HepG2 (cell line): ENCODE results near the gene SRSF4. TPM values are rescaled to one million over a fixed set of nuclear protein-coding genes. Genes with fewer than 3 reads are reported as not detected.

Source experiments
- ATAC-seq: fragments of 200-7000 bp; cut with Tn5 transposase; 3 replicates; pipeline ENCODE4 v1.9.1; 2020; ENCODE audit warnings: mild to moderate bottlenecking, moderate library complexity
- BruUV-seq: library from RNA; stranded (reverse); fragments of 400-500 nt; replicated peaks from 2 replicates; lab custom pipeline; 2021; lab: Mats Ljungman, UMichigan
- CTCF ChIA-PET: fragments of 300-600 bp; formaldehyde crosslinking; extraction: SDS; loops from one replicate; lab custom pipeline; 2021; ENCODE audit warnings: low total read pairs, inconsistent platforms, low intra/inter-chr PET ratio; lab: Yijun Ruan, JAX
- POLR2A ChIA-PET: fragments of 350-600 bp; sonication (Branson Sonifier 250); formaldehyde crosslinking; loops from one replicate; lab custom pipeline; 2020; ENCODE audit warnings: antibody characterized with exemption, inconsistent platforms; lab: Yijun Ruan, JAX
- DNase-seq: peaks from one replicate; pipeline ENCODE4 v3.0.0-alpha.2; 2015; ENCODE audit warnings: low spot score
- FAIRE-seq: peaks from 3 replicates; lab custom pipeline; 2011; peaks lifted over from hg19 to GRCh38; lab: Jason Lieb, UNC
- H2AFZ ChIP-seq: one replicate; pipeline ENCODE4 v1.6.1; 2011; ENCODE audit warnings: low read length, inconsistent platforms
- H3K27ac ChIP-seq: fragments of 300-600 bp; 3 replicates; pipeline ENCODE4 v1.8.0; 2011; ENCODE audit warnings: mixed run types, mild to moderate bottlenecking, mixed read lengths, low read length, inconsistent platforms; ENCODE audit not compliant: insufficient read depth; ENCODE audit errors: extremely low read length
- H3K27me3 ChIP-seq, 2 experiments: fragments of 200-600 bp in 1 of 2; 2 replicates in 1 of 2; 3 replicates in 1 of 2; pipeline versions ENCODE4 v1.6.0 to v1.8.0; 2011; ENCODE audit warnings: low read length in 2 of 2, mild to moderate bottlenecking in 2 of 2, moderate library complexity in 2 of 2, inconsistent platforms in 1 of 2; ENCODE audit not compliant: insufficient read depth in 2 of 2, control insufficient read depth in 1 of 2
- H3K36me3 ChIP-seq, 2 experiments: fragments of 200-600 bp in 1 of 2; replicated peaks in 1 of 2; 2 replicates in 1 of 2; 3 replicates in 1 of 2; pipeline versions ENCODE4 v1.5.1 to v1.8.0; 2011; ENCODE audit warnings: low read length in 2 of 2, inconsistent platforms in 1 of 2; ENCODE audit not compliant: insufficient read depth in 2 of 2, control insufficient read depth in 1 of 2
- H3K4me1 ChIP-seq: 2 replicates; pipeline ENCODE4 v1.5.1; 2012; ENCODE audit warnings: low read length, inconsistent platforms; ENCODE audit not compliant: insufficient read depth
- H3K4me2 ChIP-seq: 2 replicates; pipeline ENCODE4 v1.6.0; 2011; ENCODE audit warnings: low read depth, low read length, inconsistent platforms
- H3K4me3 ChIP-seq, 3 experiments: fragments of 200-600 bp in 1 of 3; sonication (generic), shearing (Covaris generic) in 1 of 3; replicated peaks in 1 of 3; 2 replicates each; pipeline ENCODE4 v1.5.1; 2011 to 2016; ENCODE audit warnings: low read length in 3 of 3, inconsistent platforms in 2 of 3, low read depth in 2 of 3, mild to moderate bottlenecking in 2 of 3, control low read depth in 1 of 3, mixed read lengths in 1 of 3; ENCODE audit not compliant: insufficient read depth in 1 of 3
- H3K79me2 ChIP-seq: one replicate; pipeline ENCODE4 v1.6.1; 2011; ENCODE audit warnings: low read length, inconsistent platforms; ENCODE audit not compliant: insufficient read depth
- H3K9ac ChIP-seq: 2 replicates; pipeline ENCODE4 v1.6.0; 2011; ENCODE audit warnings: mild to moderate bottlenecking, low read depth, low read length, inconsistent platforms; ENCODE audit not compliant: insufficient read depth
- H3K9me3 ChIP-seq: 2 replicates; pipeline ENCODE4 v1.5.1; 2012; ENCODE audit warnings: mild to moderate bottlenecking, low read length
- H4K20me1 ChIP-seq: 2 replicates; pipeline ENCODE4 v1.6.0; 2011; ENCODE audit warnings: inconsistent platforms, mild to moderate bottlenecking, low read length, moderate library complexity; ENCODE audit not compliant: insufficient read depth
- EP300 ChIP-seq, 3 experiments: sonication (generic) in 1 of 3; formaldehyde crosslinking in 1 of 3; IDR thresholded peaks; 2 replicates each; pipeline versions ENCODE4 v1.5.1 to v1.6.1; 2011 to 2020; ENCODE audit warnings: low read depth in 2 of 3, low read length in 2 of 3, borderline replicate concordance in 1 of 3, improper control_type of control experiment in 1 of 3, mild to moderate bottlenecking in 1 of 3, missing genetic modification reagents in 1 of 3, moderate library complexity in 1 of 3
- FOXK2 ChIP-seq: fragments of 450-650 bp; IDR thresholded peaks from 2 replicates; pipeline ENCODE4 v1.6.1; 2016
- HES4 ChIP-seq: sonication (generic); formaldehyde crosslinking; IDR thresholded peaks from 2 replicates; pipeline ENCODE4 v1.9.0; 2021; ENCODE audit warnings: mild to moderate bottlenecking, missing genetic modification reagents, borderline replicate concordance
- KLF9 ChIP-seq: IDR thresholded peaks from 2 replicates; pipeline ENCODE4 v1.6.1; 2016; ENCODE audit warnings: low read depth
- MEIS1 ChIP-seq: sonication (generic); formaldehyde crosslinking; IDR thresholded peaks from 2 replicates; pipeline ENCODE4 v1.9.0; 2021; ENCODE audit warnings: mild to moderate bottlenecking, missing genetic modification reagents, moderate library complexity, borderline replicate concordance
- RBM22 ChIP-seq: fragments of 200-400 bp; formaldehyde crosslinking; optimal IDR thresholded peaks from 2 replicates; pipeline ENCODE3; 2017; ENCODE audit warnings: mild to moderate bottlenecking, low read length, moderate library complexity
- ZNF256 ChIP-seq: sonication (generic); formaldehyde crosslinking; conservative IDR thresholded peaks from 2 replicates; pipeline ENCODE4 v1.4.0; 2020; ENCODE audit warnings: missing genetic modification reagents
- ZNF678 ChIP-seq: sonication (generic); formaldehyde crosslinking; IDR thresholded peaks from 2 replicates; pipeline ENCODE4 v1.4.0; 2020; ENCODE audit warnings: mild to moderate bottlenecking, missing genetic modification reagents
- WGBS: methylation state at CpG from one replicate; pipeline ENCODE4 v1.1.6; 2017; ENCODE audit warnings: low lambda C conversion rate; 5-methylcytosine and 5-hydroxymethylcytosine counted together
- in situ Hi-C: cut with HindIII; loops from 2 replicates; pipeline ENCODE4 v1.10.0; 2017; ENCODE audit warnings: low pct_unique_long_range_greater_than_20kb; ENCODE audit not compliant: extremely low pct_ligation_motif_present
- intact Hi-C: fragments of 100-400 bp; cut with micrococcal nuclease; formaldehyde crosslinking; loops from one replicate; pipeline ENCODE4 v1.10.0; 2022; ENCODE audit not compliant: unreplicated experiment
- polyA plus RNA-seq, 8 experiments: library from polyadenylated mRNA; depleted of rRNA in 3 of 8; stranded (reverse) in 7 of 8; unstranded in 1 of 8; fragments of >200 nt; fragmentation: Illumina TruSeq in 4 of 8; extraction: Trizol in 4 of 8; gene quantifications; 2 replicates each; pipeline versions ENCODE4 v1.2.1 to v1.2.3, GENCODE V29; 2011 to 2016; ENCODE audit warnings: low read depth in 4 of 8, missing spikeins in 1 of 8, mixed read lengths in 1 of 8; ENCODE audit not compliant: insufficient read depth in 1 of 8
- total RNA-seq, 5 experiments: library from RNA; depleted of rRNA; stranded (reverse); fragments of >200 nt; fragmentation: Illumina TruSeq; extraction: Trizol; gene quantifications; 2 replicates each; pipeline ENCODE4 v1.2.3, GENCODE V29; 2016; ENCODE audit warnings: low read depth in 1 of 5

Gene SRSF4
- total and polyA plus RNA-seq, 2 of the 13 experiments (the other 11 are each of a cell fraction or from before 2014, with no cell fraction given): 37.7 to 50.9 TPM

DNA sequence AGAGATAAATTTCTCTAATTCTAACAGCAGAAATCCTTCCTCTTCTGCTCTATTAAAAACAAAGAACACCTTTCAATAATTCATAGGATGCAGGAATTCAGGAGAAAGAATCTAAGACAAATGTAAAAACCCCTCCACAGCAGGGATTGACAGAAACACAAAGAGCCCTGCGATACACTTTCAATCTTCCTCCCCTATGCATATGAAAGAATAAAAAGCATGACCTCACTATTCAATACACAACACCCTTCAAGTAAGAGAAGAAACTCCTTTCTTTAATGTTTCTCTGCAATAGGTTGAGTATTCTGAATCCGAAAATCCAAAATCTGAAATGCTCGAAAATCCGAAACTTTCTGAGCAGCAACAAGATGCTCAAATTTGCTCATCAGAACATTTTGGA lies 17.1 kb downstream of the SRSF4 start (continued):
- TF ChIP-seq MEIS1: no peak
- no peak for TF ChIP-seq KLF9 (CRISPR knock-in tag)

DNA sequence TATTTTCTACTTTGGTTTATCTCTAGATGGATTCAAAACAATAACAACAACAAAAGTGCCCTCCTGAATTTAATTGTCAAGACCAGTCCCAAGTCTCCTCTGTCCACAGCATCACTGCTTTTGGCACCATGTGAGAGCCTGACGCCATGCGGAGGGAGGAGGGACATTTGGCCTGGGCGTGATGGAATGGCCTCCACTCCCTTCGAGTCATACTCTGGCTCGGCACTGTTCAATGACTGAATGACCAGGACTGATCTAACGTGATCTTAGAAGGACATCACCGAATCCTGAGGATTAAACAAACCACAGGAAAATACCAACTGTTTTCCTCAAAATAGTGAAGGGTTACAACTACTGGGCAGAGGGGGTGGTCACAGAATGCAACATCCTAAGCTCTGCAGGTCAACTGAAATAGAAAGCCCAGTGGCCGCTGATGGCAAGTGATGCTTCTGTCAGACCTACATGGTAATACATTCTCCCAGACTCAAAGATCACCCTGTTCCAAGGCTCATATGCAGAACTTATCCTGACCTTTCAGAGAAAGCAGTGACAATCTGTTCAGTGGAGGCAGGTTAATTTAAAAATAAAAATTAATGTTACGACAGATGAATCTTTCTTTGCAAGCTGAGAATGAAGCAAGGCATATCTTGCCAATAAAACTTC lies 19.1 kb downstream of the SRSF4 start:
- H4K20me1 ChIP-seq: peaks cover 20% of the 10 kb centered on the region
- WGBS: 96% methylated on average over 9 of the region's 9 CpGs
- H3K79me2 ChIP-seq: peaks cover 60% of the 10 kb centered on the region
- DNase-seq (no peak), FAIRE-seq (no peak), ATAC-seq (no peak)
- no peak overlapping the region for H3K4me2 ChIP-seq
- no peak for TF ChIP-seq ZNF256 (CRISPR knock-in tag)
- peak; percentile 54 for TF ChIP-seq RBM22
- ChIA-PET CTCF (no interaction called here), POLR2A (interaction anchor here (0.6 to 1.8 kb wide), 2 partner anchors 19 to 529 kb away, joined by 3 read pairs; partner anchors contain the start of gene SRSF4)
- peaks cover 19 to 79% of the 10 kb centered on the region in 2 experiments for H3K36me3 ChIP-seq
- intact Hi-C loops (no loop called here), in situ Hi-C loops (no loop called here)
- no peak overlapping the region for H2AFZ ChIP-seq
- H3K9ac ChIP-seq: no peak overlapping the region
- no TSS peak for BruUV-seq
- H3K4me3 ChIP-seq: no peak overlapping the region
- no peaks in the 10 kb centered on the region for H3K9me3 ChIP-seq
- H3K27me3 ChIP-seq: no peaks in the 10 kb centered on the region
- peaks cover 36% of the 10 kb centered on the region for H3K4me1 ChIP-seq
- H3K27ac ChIP-seq: no peak overlapping the region

DNA sequence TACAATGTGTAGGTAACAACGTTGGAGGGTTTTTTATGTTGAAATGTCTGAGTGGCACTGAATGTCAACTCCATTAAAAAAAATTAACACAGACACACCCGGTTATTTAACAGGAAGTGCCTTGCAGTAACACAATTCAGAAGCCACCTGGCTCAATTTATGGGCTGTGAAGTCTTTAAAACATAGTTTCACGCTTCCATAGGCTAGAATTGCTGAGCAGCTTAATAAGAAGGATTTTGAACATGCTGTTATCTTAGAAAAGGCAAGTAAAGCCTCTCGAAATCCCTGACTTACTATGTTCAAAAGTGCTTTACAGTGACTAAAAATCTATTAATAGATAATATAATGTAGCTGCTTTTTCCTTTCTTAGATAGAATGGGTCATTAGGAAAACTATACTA lies 19.7 kb downstream of the SRSF4 start:
- in situ Hi-C loops (no loop called here), intact Hi-C loops (no loop called here)
- WGBS: 90% methylated on average over 4 of the region's 4 CpGs
- Histone ChIP-seq H3K79me2 (peaks cover 56% of the 10 kb centered on the region), H2AFZ (no peak overlapping the region), H3K27me3 (no peaks in the 10 kb centered on the region), H3K4me2 (no peak overlapping the region), H3K9me3 (no peaks in the 10 kb centered on the region), H3K9ac (no peak overlapping the region), H3K4me3 (no peak overlapping the region), H3K4me1 (peaks cover 31% of the 10 kb centered on the region), H4K20me1 (peaks cover 20% of the 10 kb centered on the region), H3K27ac (no peak overlapping the region), H3K36me3 (peaks cover 21 to 79% of the 10 kb centered on the region in 2 experiments)
- CTCF ChIA-PET: no interaction called here
- DNase-seq (no peak), ATAC-seq (no peak), FAIRE-seq (no peak)
- TF ChIP-seq HES4 (no peak), ZNF678 (CRISPR knock-in tag) (no peak), FOXK2 (no peak), EP300 (IDR thresholded peaks at IDR 0.05; ENCODE audit: low read depth in 2 of 2, low read length in 2 of 2) (no peak), EP300 (CRISPR knock-in tag; IDR thresholded peaks at IDR 0.05; ENCODE audit: borderline replicate concordance) (no peak)
- POLR2A ChIA-PET: interaction anchor here (0.6 to 1.8 kb wide), 2 partner anchors 20 to 528 kb away, joined by 3 read pairs; partner anchors contain the start of gene SRSF4
- BruUV-seq: no TSS peak
